COLO668 (cell line): ENCODE results near the gene CPPED1.
"Not testable (repeated sequence)": the region's sequence is repeated elsewhere in the genome, so short reads cannot be mapped to it uniquely, and the experiment has no call there.

Source experiments
- DNase-seq: peaks from one replicate; lab custom pipeline; 2025; ENCODE audit not compliant: unreplicated experiment; lab: John Stamatoyannopoulos, UW

Gene CPPED1

GRCh38 chr16:12803203-12804093 is at the start of gene CPPED1:
TSS of gene CPPED1 (minus strand) at chr16:12803887. CDS start at chr16:12803776, 111 bp downstream.
- DNase-seq: peak; percentile 95

GRCh38 chr16:12850186-12850585 is 46.5 kb upstream of the CPPED1 start:
- DNase-seq: no peak

DNA sequence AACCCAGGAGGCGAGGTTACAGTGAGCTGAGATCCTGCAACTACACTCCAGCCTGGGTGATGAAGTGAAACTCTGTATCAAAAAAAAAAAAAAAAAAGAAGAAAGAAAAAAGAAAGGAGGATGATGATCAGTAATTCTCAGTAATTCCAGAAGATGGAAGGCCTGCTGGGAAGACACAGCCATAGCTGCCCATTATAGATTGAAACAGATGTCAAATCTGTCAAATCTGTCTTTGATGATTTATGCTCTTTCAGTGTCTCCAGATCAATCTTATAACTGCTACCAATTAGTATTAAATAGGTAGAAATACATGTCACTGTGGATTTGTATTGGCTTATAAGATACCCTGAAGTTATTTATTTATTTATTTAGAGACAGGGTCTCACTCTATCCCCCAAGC is 42.9 kb upstream of the CPPED1 start:
- no peak for DNase-seq

DNA sequence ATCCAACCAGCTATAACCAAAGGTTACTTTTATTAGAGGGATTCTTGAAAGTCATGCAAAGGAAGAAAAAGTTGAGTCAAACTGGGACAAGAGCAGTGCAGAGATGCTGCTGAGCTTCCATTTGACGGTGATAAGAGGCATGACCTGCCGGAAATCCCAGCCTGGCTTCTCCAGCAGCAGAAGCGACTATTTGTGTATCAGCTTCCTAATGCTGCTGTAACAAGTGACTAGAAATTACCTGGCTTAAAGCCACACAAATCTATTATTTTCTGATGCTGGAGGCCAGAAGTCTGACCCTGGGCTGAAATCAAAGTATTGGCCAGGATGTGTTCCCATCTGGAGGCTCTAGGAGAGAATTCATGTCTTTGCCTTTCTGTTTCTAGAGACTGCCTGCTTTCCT is 41.6 kb upstream of the CPPED1 start:
- DNase-seq: no peak

- no peak for DNase-seq
Observed at GRCh38 chr16:12837756-12838155, 34.1 kb upstream of the CPPED1 start.

GRCh38 chr16:12837291-12837690 is 33.6 kb upstream of the CPPED1 start:
- no peak for DNase-seq

GRCh38 chr16:12833926-12834325 is 30.2 kb upstream of the CPPED1 start:
- DNase-seq: peak; percentile 36

- no peak for DNase-seq
Observed at GRCh38 chr16:12829096-12829888, 25.6 kb upstream of the CPPED1 start.

- no peak for DNase-seq
Observed at GRCh38 chr16:12828206-12828605, 24.5 kb upstream of the CPPED1 start.

DNA sequence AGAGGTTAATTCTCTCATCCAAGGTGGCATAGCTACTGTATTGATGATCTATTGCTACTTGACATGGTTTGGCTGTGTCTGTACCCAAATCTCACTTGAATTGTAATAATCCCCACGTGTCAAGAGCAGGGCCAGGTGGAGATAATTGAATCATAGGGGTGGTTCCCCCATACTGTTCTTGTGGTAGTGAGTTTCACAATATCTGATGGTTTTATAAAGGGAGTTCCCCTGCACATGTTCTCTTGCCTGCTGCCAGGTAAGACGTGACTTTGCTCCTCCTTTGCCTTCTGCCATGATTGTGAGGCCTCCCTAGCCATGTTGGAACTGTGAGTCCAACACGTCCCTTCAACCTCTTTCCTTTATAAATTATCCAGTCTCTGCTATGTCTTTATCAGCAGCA is 22.9 kb upstream of the CPPED1 start:
- no peak for DNase-seq

GRCh38 chr16:12819126-12820117 is 15.7 kb upstream of the CPPED1 start:
- DNase-seq: peak; percentile 62

DNA sequence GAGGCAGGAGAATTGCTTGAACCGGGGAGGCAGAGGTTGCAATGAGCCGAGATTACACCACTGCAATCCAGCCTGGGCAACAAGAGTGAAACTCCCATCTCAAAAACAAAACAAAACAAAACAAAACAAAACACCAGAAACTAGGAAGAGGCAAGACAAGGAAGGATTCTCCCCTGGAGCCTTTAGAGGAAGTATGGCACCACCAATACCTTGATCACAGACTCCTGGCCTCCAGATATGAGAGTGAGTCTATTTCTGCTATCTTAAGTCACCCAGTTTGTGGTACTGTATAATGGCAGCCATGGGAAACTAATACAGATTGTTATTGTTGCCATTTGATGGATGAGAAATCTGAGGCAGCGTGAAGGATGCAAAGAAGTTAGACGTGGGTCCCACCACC is 14.6 kb upstream of the CPPED1 start:
- DNase-seq: no peak

GRCh38 chr16:12816791-12817214 is 13.1 kb upstream of the CPPED1 start:
- not testable (repeated sequence) for DNase-seq

- DNase-seq: no peak
Observed at GRCh38 chr16:12815361-12815760, 11.7 kb upstream of the CPPED1 start.

DNA sequence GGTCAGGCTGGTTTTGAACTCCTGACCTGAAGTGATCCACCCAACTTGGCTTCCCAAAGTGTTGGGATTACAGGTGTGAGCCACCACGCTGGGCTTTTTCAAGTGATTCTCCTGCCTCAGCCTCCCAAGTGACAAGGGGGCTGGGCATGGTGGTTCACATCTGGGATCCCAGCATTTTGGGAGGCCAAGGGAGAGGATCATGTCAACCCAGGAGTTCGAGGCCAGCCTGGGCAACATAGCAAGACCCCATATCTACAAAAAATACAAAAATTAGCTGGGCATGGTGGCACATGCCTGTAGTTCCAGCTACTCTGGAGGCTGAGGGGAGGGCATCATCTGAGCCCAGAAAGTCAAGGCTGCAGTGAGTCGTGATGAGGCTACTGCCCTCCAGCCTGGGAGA is 10.0 kb upstream of the CPPED1 start:
- DNase-seq: not testable (repeated sequence)

GRCh38 chr16:12813321-12813720 is 9.6 kb upstream of the CPPED1 start:
- not testable (repeated sequence) for DNase-seq

DNA sequence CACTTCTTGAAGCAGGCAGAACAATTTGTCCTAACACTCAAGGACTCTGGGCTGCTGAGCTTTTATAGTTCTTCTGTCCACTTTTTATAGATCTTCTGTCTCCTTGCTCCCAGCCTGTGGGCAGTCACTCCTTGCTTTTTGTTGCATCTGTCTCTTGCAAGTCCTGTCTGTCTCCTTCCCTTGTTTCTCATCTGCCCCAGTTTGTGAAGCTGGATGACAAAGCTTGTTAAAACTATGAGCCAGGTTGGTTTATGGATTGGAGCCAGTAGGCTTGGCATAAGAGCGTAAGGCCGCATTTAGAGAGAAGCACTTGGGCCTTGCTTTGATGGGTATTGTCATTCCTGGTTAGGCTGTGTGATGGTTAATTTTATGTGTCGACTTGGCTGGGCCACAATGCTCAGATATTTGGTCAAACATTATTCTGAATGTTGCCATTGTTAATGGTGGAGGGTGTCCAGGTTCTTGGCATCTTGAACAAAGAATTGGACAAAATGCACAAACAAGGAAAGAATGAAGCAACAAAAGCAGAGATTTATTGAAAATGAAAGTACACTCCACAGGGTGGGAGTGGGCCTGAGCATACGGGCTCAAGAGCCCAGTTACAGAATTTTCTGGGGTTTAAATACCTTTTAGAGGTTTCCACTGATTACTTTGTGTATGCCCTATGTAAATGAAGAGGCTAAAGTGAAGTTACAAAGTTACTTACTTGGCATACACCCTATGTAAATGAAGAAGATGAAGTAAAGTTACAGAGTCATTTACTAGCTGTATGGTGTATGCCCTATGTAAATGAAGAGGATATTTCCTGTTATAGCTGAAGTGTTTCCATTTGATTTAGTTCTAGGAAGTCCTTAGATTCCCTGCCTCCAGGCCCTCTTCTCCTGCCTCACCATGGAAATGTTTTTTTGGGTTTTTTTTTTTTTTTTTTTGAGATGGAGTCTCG is 8.0 kb upstream of the CPPED1 start:
- no peak for DNase-seq

- DNase-seq: no peak
Observed at GRCh38 chr16:12805066-12805465, 1.4 kb upstream of the CPPED1 start.

- DNase-seq: no peak
Observed at GRCh38 chr16:12804395-12804794, 708 bp upstream of the CPPED1 start.

DNA sequence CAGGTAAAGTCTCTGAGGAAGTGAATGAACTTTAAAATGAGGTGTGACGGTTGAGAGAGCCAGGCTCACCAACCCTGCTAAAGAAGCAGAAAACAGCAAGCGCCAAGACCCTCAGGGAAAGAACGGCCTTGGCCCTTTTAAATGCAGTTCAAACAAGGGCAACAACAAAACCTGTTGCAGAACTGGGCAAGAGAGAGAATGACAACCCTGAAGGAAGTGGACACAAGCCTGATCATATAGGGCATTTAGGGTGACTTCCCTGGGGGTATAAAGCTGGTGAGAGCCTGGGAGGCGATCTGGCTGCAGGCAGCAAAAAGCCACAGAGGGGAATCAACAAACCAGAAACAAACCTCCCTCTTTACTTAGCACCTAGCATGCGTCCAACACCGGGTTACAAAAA is 1.0 kb downstream of the CPPED1 start:
- DNase-seq: no peak
